Endothelial cell (in vitro differentiated cells): ENCODE results near the gene EPHA1. TPM values are rescaled to one million over a fixed set of nuclear protein-coding genes. Genes with fewer than 3 reads are reported as not detected.

Experiments used
- DNase-seq: peaks from one replicate; pipeline ENCODE4 v3.0.0; 2021; ENCODE audit warnings: low spot score
- H3K27ac Mint-ChIP-seq: one replicate; pipeline ENCODE4 v1.8.0; 2021; ENCODE audit warnings: mixed read lengths, inconsistent platforms; ENCODE audit not compliant: unreplicated experiment
- H3K27me3 Mint-ChIP-seq: one replicate; pipeline ENCODE4 v1.8.0; 2021; ENCODE audit warnings: mild to moderate bottlenecking, moderate library complexity, mixed read lengths, inconsistent platforms; ENCODE audit not compliant: unreplicated experiment
- H3K36me3 Mint-ChIP-seq: one replicate; pipeline ENCODE4 v1.8.0; 2021; ENCODE audit warnings: mild to moderate bottlenecking, low read depth, mixed read lengths, inconsistent platforms; ENCODE audit not compliant: unreplicated experiment
- H3K4me1 Mint-ChIP-seq: one replicate; pipeline ENCODE4 v1.8.0; 2021; ENCODE audit warnings: mild to moderate bottlenecking, mixed read lengths, inconsistent platforms; ENCODE audit not compliant: unreplicated experiment
- H3K4me3 Mint-ChIP-seq: one replicate; pipeline ENCODE4 v1.8.0; 2021; ENCODE audit warnings: mild to moderate bottlenecking, mixed read lengths, inconsistent platforms; ENCODE audit not compliant: unreplicated experiment
- H3K9me3 Mint-ChIP-seq: one replicate; pipeline ENCODE4 v1.8.0; 2021; ENCODE audit warnings: mixed read lengths, inconsistent platforms; ENCODE audit not compliant: unreplicated experiment
- total RNA-seq: library from RNA; stranded (reverse); fragmentation: NEBNext Ultra II Directional; extraction: Animal tissue kit (Norgen Biotek cat#: 25700); gene quantifications from one replicate; pipeline ENCODE4 v1.2.1, GENCODE V29; 2021; ENCODE audit not compliant: unreplicated experiment
- TF ChIP-seq, protein P1 (sequence below): fragments of 200-600 bp; sonication (generic); IDR thresholded peaks from one replicate; pipeline ENCODE4 v1.5.0; 2021; ENCODE audit warnings: antibody characterized with exemption; ENCODE audit not compliant: unreplicated experiment

The EPHA1 gene
- total RNA-seq, 1 donor from 2014 or later, result 7.1 TPM

DNA sequence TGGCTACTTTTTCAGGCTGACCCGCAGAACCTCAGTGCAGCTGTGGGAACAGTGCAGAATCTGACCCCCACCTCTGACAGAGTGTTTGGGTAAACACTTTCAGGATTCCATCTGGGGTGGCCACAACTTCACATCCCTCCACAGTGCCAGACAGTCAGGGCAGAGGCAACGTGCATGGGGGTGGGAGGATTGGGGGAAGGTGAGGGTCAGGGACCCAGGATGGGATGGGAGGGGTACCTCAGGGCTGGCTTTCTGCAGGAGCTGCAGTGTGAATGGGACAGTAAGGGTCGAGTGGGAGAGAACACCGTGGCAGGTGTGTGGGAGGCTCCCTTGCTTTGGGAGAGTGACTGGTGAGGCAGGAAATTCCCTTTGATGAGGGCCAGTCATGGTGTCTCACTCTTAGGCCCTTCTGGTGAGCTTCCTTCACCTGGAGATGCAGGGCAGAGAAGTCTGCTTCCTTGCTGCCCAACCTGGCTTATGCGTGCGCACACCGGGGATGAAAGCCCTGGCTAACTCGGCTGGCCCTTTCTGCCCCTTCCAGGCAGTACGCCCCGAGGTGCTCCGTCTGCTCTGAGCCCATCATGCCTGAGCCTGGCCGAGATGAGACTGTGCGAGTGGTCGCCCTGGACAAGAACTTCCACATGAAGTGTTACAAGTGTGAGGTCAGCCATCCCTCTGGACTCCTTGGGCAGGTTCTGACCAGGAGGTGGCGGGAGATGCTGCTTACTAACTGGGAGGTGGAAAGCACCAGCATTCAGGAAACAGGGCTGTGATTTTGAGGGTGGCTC, 19.1 kb downstream of the EPHA1 start:
- Mint-ChIP-seq H3K36me3 (peaks cover 21% of the 10 kb centered on the region), H3K4me1 (peaks cover 33% of the 10 kb centered on the region), H3K4me3 (peak overlapping the region; percentile 71), H3K27me3 (peaks cover 12% of the 10 kb centered on the region), H3K27ac (no peak overlapping the region), H3K9me3 (no peaks in the 10 kb centered on the region)
- TF ChIP-seq, protein P1, sequence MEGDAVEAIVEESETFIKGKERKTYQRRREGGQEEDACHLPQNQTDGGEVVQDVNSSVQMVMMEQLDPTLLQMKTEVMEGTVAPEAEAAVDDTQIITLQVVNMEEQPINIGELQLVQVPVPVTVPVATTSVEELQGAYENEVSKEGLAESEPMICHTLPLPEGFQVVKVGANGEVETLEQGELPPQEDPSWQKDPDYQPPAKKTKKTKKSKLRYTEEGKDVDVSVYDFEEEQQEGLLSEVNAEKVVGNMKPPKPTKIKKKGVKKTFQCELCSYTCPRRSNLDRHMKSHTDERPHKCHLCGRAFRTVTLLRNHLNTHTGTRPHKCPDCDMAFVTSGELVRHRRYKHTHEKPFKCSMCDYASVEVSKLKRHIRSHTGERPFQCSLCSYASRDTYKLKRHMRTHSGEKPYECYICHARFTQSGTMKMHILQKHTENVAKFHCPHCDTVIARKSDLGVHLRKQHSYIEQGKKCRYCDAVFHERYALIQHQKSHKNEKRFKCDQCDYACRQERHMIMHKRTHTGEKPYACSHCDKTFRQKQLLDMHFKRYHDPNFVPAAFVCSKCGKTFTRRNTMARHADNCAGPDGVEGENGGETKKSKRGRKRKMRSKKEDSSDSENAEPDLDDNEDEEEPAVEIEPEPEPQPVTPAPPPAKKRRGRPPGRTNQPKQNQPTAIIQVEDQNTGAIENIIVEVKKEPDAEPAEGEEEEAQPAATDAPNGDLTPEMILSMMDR, result no peak
- no peak for DNase-seq

DNA sequence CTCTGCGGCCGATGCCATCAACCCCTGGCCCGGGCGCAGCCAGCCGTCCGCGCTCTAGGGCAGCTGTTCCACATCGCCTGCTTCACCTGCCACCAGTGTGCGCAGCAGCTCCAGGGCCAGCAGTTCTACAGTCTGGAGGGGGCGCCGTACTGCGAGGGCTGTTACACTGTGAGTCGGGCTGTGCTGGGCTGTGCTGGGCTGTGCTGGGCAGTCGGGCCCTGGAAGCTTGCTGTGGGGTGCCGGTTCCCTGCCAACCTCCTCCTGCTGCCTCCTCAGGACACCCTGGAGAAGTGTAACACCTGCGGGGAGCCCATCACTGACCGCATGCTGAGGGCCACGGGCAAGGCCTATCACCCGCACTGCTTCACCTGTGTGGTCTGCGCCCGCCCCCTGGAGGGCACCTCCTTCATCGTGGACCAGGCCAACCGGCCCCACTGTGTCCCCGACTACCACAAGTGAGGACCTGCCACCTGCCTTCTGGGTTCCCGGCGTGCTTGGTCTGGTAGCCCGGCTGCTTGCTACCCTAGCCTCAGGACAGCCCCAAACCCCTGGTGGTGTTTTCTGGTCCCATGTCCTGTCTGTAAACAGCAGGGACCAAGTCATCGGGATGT, 20.1 kb downstream of the EPHA1 start:
- Mint-ChIP-seq H3K9me3 (no peaks in the 10 kb centered on the region), H3K36me3 (peaks cover 21% of the 10 kb centered on the region), H3K4me1 (peaks cover 33% of the 10 kb centered on the region), H3K4me3 (no peak overlapping the region), H3K27ac (no peak overlapping the region), H3K27me3 (peaks cover 7% of the 10 kb centered on the region)
- TF ChIP-seq, protein P1, result no peak
- DNase-seq, result no peak

DNA sequence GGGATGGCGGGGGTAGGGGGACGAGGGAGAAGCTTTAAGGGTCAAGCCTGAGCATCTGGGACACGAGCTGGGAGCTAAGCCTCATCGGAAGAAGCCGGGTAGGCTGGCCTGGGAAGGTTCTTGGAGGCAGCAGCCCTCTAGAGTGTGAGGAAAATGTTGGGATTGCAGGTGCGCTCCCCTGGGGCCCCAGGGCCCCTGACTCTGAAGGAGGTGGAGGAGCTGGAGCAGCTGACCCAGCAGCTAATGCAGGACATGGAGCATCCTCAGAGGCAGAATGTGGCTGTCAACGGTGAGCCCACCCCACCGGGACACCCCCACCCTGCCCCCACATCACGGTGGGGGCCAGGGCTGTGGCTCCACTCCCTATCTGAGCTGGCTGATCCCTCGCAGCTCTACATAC, 20.6 kb downstream of the EPHA1 start:
- Mint-ChIP-seq H3K9me3 (no peaks in the 10 kb centered on the region), H3K27me3 (peaks cover 11% of the 10 kb centered on the region), H3K4me3 (no peak overlapping the region), H3K36me3 (peaks cover 21% of the 10 kb centered on the region), H3K4me1 (peaks cover 33% of the 10 kb centered on the region), H3K27ac (no peak overlapping the region)
- TF ChIP-seq, protein P1, result no peak
- no peak for DNase-seq

DNA sequence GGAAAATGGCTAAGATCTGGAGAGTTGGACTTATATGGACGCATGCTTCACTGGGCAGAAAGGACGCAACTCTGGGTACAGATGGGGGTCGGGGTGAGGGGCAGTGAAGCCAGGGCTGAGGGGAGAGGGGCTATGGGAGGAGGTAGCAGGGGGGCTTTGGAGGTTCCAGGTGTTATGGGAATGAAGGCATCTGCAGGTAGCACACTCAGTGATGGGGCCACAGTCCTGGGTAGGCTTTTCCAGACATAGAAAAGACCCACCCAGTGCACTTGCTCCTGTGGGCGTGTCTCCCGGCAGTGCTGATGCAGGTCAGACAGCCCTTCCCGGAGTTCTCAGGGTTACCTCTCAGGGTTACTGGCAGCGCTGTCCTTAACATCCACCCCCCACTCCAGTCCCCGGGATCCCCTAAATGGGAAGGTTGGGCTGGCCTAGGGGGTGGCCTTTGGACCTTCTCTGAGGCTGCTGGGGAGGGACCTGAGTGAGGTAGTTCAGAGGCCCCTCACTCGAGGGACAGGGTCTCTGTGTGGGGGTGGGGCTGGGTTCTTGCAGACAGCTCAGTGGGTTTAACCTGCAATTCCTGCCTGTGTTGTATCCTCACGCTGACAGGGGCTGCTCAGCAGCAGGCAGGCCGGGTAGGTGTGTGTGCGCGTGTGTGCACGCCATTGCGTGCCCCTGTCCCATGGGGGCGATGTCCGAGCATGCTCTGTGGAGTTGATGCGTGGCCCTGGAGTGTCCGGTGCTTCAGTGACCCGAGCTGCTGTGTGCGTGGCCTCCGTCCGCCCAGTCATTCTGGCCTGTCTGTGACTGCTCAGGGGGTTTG, 21.3 kb downstream of the EPHA1 start:
- TF ChIP-seq, protein P1, result no peak
- Mint-ChIP-seq H3K36me3 (peaks cover 23% of the 10 kb centered on the region), H3K4me1 (peaks cover 32% of the 10 kb centered on the region), H3K27ac (no peak overlapping the region), H3K4me3 (no peak overlapping the region), H3K9me3 (no peaks in the 10 kb centered on the region), H3K27me3 (peaks cover 13% of the 10 kb centered on the region)
- no peak for DNase-seq
